GM10266 (cell line): Measurements from ENCODE around the gene DDX42.

ENCODE experiments used
- DNase-seq: peaks from one replicate; pipeline ENCODE4 v3.0.0; 2012; ENCODE audit errors: extremely low spot score
- TF ChIP-seq, protein P1 (sequence below): IDR thresholded peaks from 2 replicates; pipeline ENCODE4 v1.5.1; 2012; ENCODE audit warnings: mild to moderate bottlenecking, low read depth; ENCODE audit not compliant: control insufficient read depth, insufficient read depth; ENCODE audit errors: missing control alignments

The DDX42 gene

GRCh38 chr17:63843910-63844677 is 70.1 kb downstream of the DDX42 start:
- TF ChIP-seq, protein P1, sequence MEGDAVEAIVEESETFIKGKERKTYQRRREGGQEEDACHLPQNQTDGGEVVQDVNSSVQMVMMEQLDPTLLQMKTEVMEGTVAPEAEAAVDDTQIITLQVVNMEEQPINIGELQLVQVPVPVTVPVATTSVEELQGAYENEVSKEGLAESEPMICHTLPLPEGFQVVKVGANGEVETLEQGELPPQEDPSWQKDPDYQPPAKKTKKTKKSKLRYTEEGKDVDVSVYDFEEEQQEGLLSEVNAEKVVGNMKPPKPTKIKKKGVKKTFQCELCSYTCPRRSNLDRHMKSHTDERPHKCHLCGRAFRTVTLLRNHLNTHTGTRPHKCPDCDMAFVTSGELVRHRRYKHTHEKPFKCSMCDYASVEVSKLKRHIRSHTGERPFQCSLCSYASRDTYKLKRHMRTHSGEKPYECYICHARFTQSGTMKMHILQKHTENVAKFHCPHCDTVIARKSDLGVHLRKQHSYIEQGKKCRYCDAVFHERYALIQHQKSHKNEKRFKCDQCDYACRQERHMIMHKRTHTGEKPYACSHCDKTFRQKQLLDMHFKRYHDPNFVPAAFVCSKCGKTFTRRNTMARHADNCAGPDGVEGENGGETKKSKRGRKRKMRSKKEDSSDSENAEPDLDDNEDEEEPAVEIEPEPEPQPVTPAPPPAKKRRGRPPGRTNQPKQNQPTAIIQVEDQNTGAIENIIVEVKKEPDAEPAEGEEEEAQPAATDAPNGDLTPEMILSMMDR, result no peak
- DNase-seq, result no peak

DNA sequence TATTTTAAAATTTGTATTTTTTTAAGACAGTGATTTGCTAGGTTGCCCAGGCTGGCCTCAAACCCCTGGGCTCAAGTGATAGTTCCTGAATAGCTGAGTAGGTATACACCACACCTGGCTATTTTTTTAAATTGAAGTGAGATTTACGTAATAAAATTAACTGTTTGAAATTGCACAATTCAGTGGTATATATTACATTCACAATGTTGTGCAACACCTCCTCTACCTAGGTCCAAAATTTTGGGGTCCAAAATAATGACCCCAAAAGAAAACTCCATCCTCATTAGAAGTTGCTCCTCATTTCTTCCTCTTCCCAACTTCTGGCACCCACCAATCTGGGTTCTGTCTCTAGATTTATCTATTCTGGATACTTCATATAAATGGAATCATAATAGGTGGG is 71.5 kb downstream of the DDX42 start:
- no peak for DNase-seq
- TF ChIP-seq, protein P1, result no peak

DNA sequence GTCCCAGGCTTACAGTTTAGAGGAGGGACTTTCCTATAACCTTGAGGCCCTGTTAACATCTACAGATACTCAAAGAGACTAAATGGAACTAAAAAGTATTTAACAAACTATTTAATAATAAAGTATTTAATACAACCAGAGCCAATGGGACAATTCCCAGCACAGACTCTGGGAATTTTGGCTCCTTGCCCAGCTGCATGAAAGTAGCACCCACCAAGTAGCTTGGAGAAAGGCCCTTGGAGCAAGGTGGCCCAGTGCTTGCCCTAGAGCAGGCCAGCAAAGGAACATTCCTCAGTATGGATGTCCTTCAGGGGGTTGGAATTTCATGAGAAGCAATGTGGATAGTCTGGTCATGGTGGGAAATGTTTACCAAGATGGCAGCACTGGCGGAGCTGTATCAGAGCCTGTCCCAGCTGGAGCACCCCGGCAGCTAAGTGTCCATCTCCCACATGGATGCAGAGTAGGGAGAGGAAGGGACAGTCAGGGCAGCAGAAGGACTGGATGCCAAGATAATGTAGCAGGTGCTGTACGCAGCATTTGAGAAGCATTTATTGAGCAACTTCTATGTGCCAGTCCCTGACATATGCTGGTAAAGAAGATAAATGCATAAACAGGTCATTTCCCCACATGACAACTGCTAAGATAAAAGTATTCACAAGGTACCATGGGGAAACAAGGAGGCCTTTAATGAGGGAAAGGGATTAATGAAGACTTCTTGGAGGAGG is 73.7 kb downstream of the DDX42 start:
- TF ChIP-seq, protein P1, result no peak
- DNase-seq, result no peak

DNA sequence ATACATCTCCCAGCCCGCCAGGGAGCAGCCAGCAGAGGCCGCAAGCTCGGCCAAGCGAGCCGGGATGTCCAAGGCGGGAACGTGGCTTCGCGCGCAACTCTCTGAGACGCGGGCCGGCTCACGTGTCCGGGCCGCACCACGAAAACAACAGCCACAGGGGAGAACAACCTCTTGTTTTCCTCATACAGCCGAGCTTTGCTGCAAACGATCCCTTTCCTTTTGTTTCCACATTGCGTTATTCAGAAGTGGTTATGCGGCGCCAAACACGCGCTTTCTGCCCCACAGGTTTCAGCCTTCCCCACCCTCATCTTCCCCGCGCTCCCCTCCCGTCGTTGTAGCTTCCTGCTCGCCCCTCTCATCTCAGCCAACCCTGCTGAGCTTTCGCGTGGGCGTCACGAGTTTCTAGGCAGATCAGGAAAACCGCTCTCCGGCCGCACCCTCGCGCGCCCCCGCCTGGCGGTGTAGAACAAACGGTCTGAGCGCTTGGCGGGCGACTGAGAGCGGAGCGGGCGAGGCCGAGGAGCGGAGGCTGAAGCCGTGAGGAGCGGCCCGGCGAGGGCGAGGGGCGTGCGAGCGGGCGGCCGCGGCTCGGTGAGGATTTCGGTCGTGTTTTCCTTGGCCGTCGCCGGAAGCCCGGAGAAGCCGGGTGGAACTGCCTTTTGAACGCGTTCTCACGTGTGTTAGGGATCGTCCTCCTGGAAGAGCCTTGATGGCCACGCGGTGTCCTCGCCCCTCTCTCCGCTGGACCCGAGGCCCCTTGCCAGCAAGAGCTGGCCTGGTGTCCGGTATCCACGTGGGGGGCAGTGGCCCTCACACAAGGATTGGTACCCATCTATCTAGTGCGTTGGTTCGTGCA is 75.1 kb downstream of the DDX42 start:
- peak; percentile 96 for DNase-seq
- TF ChIP-seq, protein P1, result peak; percentile 90

- TF ChIP-seq, protein P1, result no peak
- no peak for DNase-seq
Observed at GRCh38 chr17:63850401-63850800, 76.4 kb downstream of the DDX42 start.

DNA sequence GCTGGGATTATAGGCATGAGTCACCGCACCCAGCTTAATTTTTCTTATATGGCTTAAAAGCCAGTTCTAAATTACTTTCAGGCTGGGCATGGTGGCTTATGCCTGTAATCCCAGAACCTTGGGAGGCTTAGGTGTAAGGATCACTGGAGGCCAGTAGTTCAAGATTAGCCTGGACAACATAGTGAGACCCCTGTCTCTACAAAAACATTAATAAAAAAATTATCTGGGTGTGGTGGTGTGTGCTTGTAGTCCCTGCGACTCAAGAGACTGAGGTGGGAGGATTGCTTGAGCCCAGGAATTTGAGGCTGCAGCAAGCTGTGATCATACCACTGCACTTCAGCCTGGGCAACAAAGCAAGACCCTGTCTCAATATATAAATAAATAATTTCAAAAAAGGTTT is 79.3 kb downstream of the DDX42 start:
- no peak for DNase-seq
- TF ChIP-seq, protein P1, result no peak

DNA sequence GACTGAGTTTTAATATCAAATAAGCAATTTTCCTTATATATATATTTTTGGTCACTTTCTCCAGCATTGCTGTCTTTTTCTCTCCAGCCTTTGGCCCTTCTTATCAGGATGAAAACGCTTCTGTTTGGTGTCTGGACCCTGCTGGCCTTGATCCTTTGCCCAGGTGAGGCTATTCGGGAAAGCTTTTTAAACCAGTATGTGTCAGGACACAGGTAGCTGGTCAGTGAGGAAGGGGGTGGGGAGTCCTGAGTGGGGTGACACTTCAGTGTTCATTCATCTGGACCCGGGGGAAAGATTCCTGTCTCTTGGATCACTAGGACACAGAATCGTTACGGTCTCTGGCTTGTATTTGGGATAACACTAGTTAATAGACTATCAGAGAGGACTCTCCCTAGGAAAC is 80.7 kb downstream of the DDX42 start:
- no peak for DNase-seq

More for the DNA sequence above, 80.7 kb downstream of the DDX42 start:
- TF ChIP-seq, protein P1, result no peak
